GM18502 (cell line): Measurements from ENCODE around the gene CARMIL1.
"Not testable (repeated sequence)": the region's sequence is repeated elsewhere in the genome, so short reads cannot be mapped to it uniquely, and the experiment has no call there.

Experiments used
- ATAC-seq: cut with Tn5 transposase; IDR thresholded peaks from one replicate; pipeline ENCODE4 v1.9.1; 2021; ENCODE audit warnings: mild to moderate bottlenecking; ENCODE audit not compliant: unreplicated experiment, poor library complexity

CARMIL1 gene

GRCh38 chr6:25585225-25585624 lies 306.1 kb downstream of the CARMIL1 start:
- ATAC-seq = no peak

- not testable (repeated sequence) for ATAC-seq
Observed at GRCh38 chr6:25586119-25586518, 306.9 kb downstream of the CARMIL1 start.

GRCh38 chr6:25586927-25587326 lies 307.8 kb downstream of the CARMIL1 start:
- ATAC-seq = no peak

GRCh38 chr6:25590986-25591385 lies 311.8 kb downstream of the CARMIL1 start:
- no peak for ATAC-seq

- ATAC-seq = no peak
Observed at GRCh38 chr6:25596928-25597818, 318.0 kb downstream of the CARMIL1 start.

GRCh38 chr6:25599516-25600085 lies 320.4 kb downstream of the CARMIL1 start:
- ATAC-seq = no peak

GRCh38 chr6:25601800-25602673 lies 322.9 kb downstream of the CARMIL1 start:
- no peak for ATAC-seq

GRCh38 chr6:25602674-25602982 lies 323.5 kb downstream of the CARMIL1 start:
- ATAC-seq = no peak

GRCh38 chr6:25603251-25603650 lies 324.1 kb downstream of the CARMIL1 start:
- no peak for ATAC-seq

- no peak for ATAC-seq
Observed at GRCh38 chr6:25606151-25606550, 327.0 kb downstream of the CARMIL1 start.

- ATAC-seq = no peak
Observed at GRCh38 chr6:25608558-25609174, 329.5 kb downstream of the CARMIL1 start.

- ATAC-seq = no peak
Observed at GRCh38 chr6:25612666-25613065, 333.5 kb downstream of the CARMIL1 start.

- no peak for ATAC-seq
Observed at GRCh38 chr6:25613415-25613814, 334.2 kb downstream of the CARMIL1 start.

GRCh38 chr6:25614052-25614451 lies 334.9 kb downstream of the CARMIL1 start:
- ATAC-seq = no peak

GRCh38 chr6:25615471-25615870 lies 336.3 kb downstream of the CARMIL1 start:
- ATAC-seq = no peak

- ATAC-seq = no peak
Observed at GRCh38 chr6:25617997-25618396, 338.8 kb downstream of the CARMIL1 start.

GRCh38 chr6:25619217-25619616 lies 340.0 kb downstream of the CARMIL1 start:
- no peak for ATAC-seq

- ATAC-seq = no peak
Observed at GRCh38 chr6:25620391-25620790, 341.2 kb downstream of the CARMIL1 start.

GRCh38 chr6:25623065-25623464 lies 343.9 kb downstream of the CARMIL1 start:
- no peak for ATAC-seq

GRCh38 chr6:25623879-25624278 lies 344.7 kb downstream of the CARMIL1 start:
- ATAC-seq = no peak

GRCh38 chr6:25627001-25627400 lies 347.8 kb downstream of the CARMIL1 start:
- no peak for ATAC-seq
